Hepatocyte (in vitro differentiated cells): ENCODE results near the gene GPR132. TPM values are rescaled to one million over a fixed set of nuclear protein-coding genes. Genes with fewer than 3 reads are reported as not detected.

Source experiments
- DNase-seq: peaks from one replicate; pipeline ENCODE4 v3.0.0-alpha.2; 2016; ENCODE audit warnings: low spot score
- H2AFZ ChIP-seq: fragments of 200-600 bp; sonication (generic); 2 replicates; pipeline ENCODE4 v1.6.0; 2016; ENCODE audit warnings: antibody characterized with exemption, mild to moderate bottlenecking
- H3K27ac ChIP-seq: fragments of 200-600 bp; sonication (generic); 2 replicates; pipeline ENCODE4 v1.5.1; 2016; ENCODE audit warnings: mild to moderate bottlenecking
- H3K27me3 ChIP-seq: fragments of 200-600 bp; sonication (generic); 2 replicates; pipeline ENCODE4 v1.6.1; 2016
- H3K36me3 ChIP-seq: fragments of 200-600 bp; sonication (generic); replicated peaks from 2 replicates; pipeline ENCODE4 v1.5.1; 2016; ENCODE audit warnings: low read depth; ENCODE audit not compliant: insufficient read depth
- H3K4me1 ChIP-seq: fragments of 200-600 bp; sonication (generic); 2 replicates; pipeline ENCODE4 v1.5.1; 2016; ENCODE audit warnings: mild to moderate bottlenecking, moderate library complexity; ENCODE audit not compliant: insufficient read depth
- H3K4me2 ChIP-seq: fragments of 200-600 bp; sonication (generic); 2 replicates; pipeline ENCODE4 v1.6.0; 2016
- H3K4me3 ChIP-seq: fragments of 200-600 bp; sonication (generic); 2 replicates; pipeline ENCODE4 v1.5.1; 2016; ENCODE audit warnings: mild to moderate bottlenecking
- H3K79me2 ChIP-seq: fragments of 200-600 bp; sonication (generic); 2 replicates; pipeline ENCODE4 v1.6.0; 2017; ENCODE audit warnings: mild to moderate bottlenecking
- H3K9me2 ChIP-seq: fragments of 200-600 bp; sonication (generic); replicated peaks from 2 replicates; pipeline ENCODE4 v1.6.0; 2017; ENCODE audit warnings: mild to moderate bottlenecking; ENCODE audit not compliant: insufficient read depth
- H3K9me3 ChIP-seq: fragments of 200-600 bp; sonication (generic); 2 replicates; pipeline ENCODE4 v1.5.1; 2016; ENCODE audit warnings: low read depth, mild to moderate bottlenecking
- H4K20me1 ChIP-seq: fragments of 200-600 bp; sonication (generic); 2 replicates; pipeline ENCODE4 v1.6.0; 2016; ENCODE audit warnings: mild to moderate bottlenecking; ENCODE audit not compliant: insufficient read depth, poor library complexity, severe bottlenecking
- CTCF ChIP-seq: fragments of 200-600 bp; sonication (generic); IDR thresholded peaks from 2 replicates; pipeline ENCODE4 v1.5.1; 2016; ENCODE audit warnings: antibody characterized with exemption, mild to moderate bottlenecking; ENCODE audit not compliant: poor library complexity
- EZH2 ChIP-seq: fragments of 200-600 bp; sonication (generic); IDR thresholded peaks from 2 replicates; pipeline ENCODE4 v1.6.1; 2016; ENCODE audit warnings: antibody characterized with exemption, mild to moderate bottlenecking, borderline replicate concordance
- EZH2phosphoT487 ChIP-seq: fragments of 200-600 bp; sonication (generic); IDR thresholded peaks from one replicate; pipeline ENCODE4 v1.6.1; 2018; ENCODE audit warnings: antibody characterized with exemption, mild to moderate bottlenecking, low read depth, moderate library complexity; ENCODE audit not compliant: unreplicated experiment, severe bottlenecking
- WGBS: methylation state at CpG from one replicate; pipeline ENCODE4 v1.1.6; 2016; ENCODE audit warnings: low lambda C conversion rate; ENCODE audit errors: missing lambda C conversion rate; 5-methylcytosine and 5-hydroxymethylcytosine counted together
- polyA plus RNA-seq: library from polyadenylated mRNA; unstranded; fragments of >200 nt; fragmentation: Nextera tagmentation; extraction: Ambion mirVana; gene quantifications from 2 replicates; pipeline ENCODE4 v1.2.1, GENCODE V29; 2016
- total RNA-seq: library from RNA; depleted of rRNA; stranded (reverse); fragments of >200 nt; gene quantifications from 2 replicates; pipeline ENCODE4 v1.2.3, GENCODE V29; 2014

GPR132 gene
- total and polyA plus RNA-seq, 2 experiments from 2014 or later: 0.41 to 0.83 TPM

- 83% methylated on average over 17 of the region's 18 CpGs for WGBS
Observed at GRCh38 chr14:105073720-105074600, 8.7 kb upstream of the GPR132 start.

GRCh38 chr14:105072892-105073719, 7.9 kb upstream of the GPR132 start:
- Histone ChIP-seq H4K20me1 (no peaks in the 10 kb centered on the region), H3K4me2 (no peak overlapping the region), H3K4me1 (peaks cover 9% of the 10 kb centered on the region), H3K4me3 (no peak overlapping the region), H3K9me2 (no peaks in the 10 kb centered on the region), H3K27me3 (no peaks in the 10 kb centered on the region), H3K27ac (no peak overlapping the region), H3K36me3 (no peaks in the 10 kb centered on the region), H2AFZ (no peak overlapping the region), H3K9me3 (no peaks in the 10 kb centered on the region), H3K79me2 (no peaks in the 10 kb centered on the region)
- no peak for TF ChIP-seq EZH2phosphoT487
- no peak for TF ChIP-seq EZH2
- no peak for TF ChIP-seq CTCF
- peak; percentile 3 for DNase-seq
- WGBS: 92% methylated on average over 14 of the region's 18 CpGs

More at GRCh38 chr14:105073720-105074600, 8.7 kb upstream of the GPR132 start:
- H3K36me3 ChIP-seq: no peaks in the 10 kb centered on the region
- peaks cover 9% of the 10 kb centered on the region for H3K4me1 ChIP-seq
- H3K79me2 ChIP-seq: no peaks in the 10 kb centered on the region
- DNase-seq: no peak
- H4K20me1 ChIP-seq: no peaks in the 10 kb centered on the region
- no peaks in the 10 kb centered on the region for H3K27me3 ChIP-seq
- no peak overlapping the region for H3K27ac ChIP-seq
- H3K9me2 ChIP-seq: no peaks in the 10 kb centered on the region
- H3K4me2 ChIP-seq: no peak overlapping the region
- no peak overlapping the region for H2AFZ ChIP-seq
- TF ChIP-seq EZH2: no peak
- H3K9me3 ChIP-seq: no peaks in the 10 kb centered on the region
- no peak overlapping the region for H3K4me3 ChIP-seq

DNA sequence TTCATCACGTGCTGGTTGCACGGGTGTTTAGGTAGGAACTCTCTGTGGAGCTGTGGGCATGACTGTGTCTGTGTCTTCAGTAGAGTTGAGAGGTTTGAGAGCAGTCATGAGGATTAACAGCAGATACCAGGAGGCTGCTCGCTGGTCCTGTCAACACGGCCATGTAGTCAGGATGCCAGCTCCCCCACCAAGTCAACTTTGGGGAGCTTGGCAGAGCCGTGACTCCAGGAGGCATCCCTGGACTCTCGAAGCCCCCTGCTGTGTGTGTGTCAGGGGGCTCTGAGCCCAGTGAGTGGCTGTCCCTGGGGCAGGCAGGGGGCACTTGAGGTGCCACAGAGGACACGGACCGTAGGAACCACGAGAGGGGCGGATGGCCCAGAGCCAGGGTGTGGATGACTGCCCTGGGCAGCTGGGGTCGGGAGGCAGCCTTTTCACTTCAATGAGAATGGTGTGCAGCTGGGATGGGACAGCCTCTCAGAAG, 7.2 kb upstream of the GPR132 start:
- DNase-seq: no peak
- Histone ChIP-seq H3K27me3 (no peaks in the 10 kb centered on the region), H3K4me1 (peaks cover 9% of the 10 kb centered on the region), H2AFZ (no peak overlapping the region), H3K27ac (no peak overlapping the region), H3K4me2 (no peak overlapping the region), H3K9me2 (no peaks in the 10 kb centered on the region), H3K79me2 (no peaks in the 10 kb centered on the region), H3K4me3 (no peak overlapping the region), H3K36me3 (no peaks in the 10 kb centered on the region), H4K20me1 (no peaks in the 10 kb centered on the region), H3K9me3 (no peaks in the 10 kb centered on the region)
- 88% methylated on average over 11 of the region's 11 CpGs for WGBS
- TF ChIP-seq EZH2phosphoT487: no peak

- no peak overlapping the region for H3K4me3 ChIP-seq
- no peaks in the 10 kb centered on the region for H4K20me1 ChIP-seq
- no peak overlapping the region for H2AFZ ChIP-seq
- H3K27ac ChIP-seq: no peak overlapping the region
- WGBS: 92% methylated on average over 11 of the region's 25 CpGs
- no peaks in the 10 kb centered on the region for H3K79me2 ChIP-seq
- H3K4me1 ChIP-seq: peaks cover 9% of the 10 kb centered on the region
- H3K9me3 ChIP-seq: no peaks in the 10 kb centered on the region
- no peak overlapping the region for H3K4me2 ChIP-seq
- no peaks in the 10 kb centered on the region for H3K9me2 ChIP-seq
- no peaks in the 10 kb centered on the region for H3K27me3 ChIP-seq
- TF ChIP-seq EZH2phosphoT487: no peak
- no peak for TF ChIP-seq CTCF
- TF ChIP-seq EZH2: no peak
- DNase-seq: no peak
- H3K36me3 ChIP-seq: no peaks in the 10 kb centered on the region
Observed at GRCh38 chr14:105071942-105072341, 6.7 kb upstream of the GPR132 start.
